Astrocyte (in vitro differentiated cells and primary cell): ENCODE measurements around the gene IFNA21. TPM values are rescaled to one million over a fixed set of nuclear protein-coding genes. Genes with fewer than 3 reads are reported as not detected.
"Not testable (repeated sequence)": the region's sequence is repeated elsewhere in the genome, so short reads cannot be mapped to it uniquely, and the experiment has no call there.

Source experiments
- DNase-seq: peaks from one replicate; pipeline ENCODE4 v3.0.0-alpha.2; 2010; ENCODE audit warnings: low read depth
- FAIRE-seq: peaks from 2 replicates; lab custom pipeline; 2011; peaks lifted over from hg19 to GRCh38; lab: Jason Lieb, UNC
- H2AFZ ChIP-seq: 2 replicates; pipeline ENCODE4 v1.6.0; 2012; ENCODE audit warnings: low read depth, low read length, inconsistent platforms
- H3K27ac ChIP-seq: 2 replicates; pipeline ENCODE4 v1.5.1; 2011; ENCODE audit warnings: low read depth, low read length, inconsistent platforms
- H3K27me3 ChIP-seq: 2 replicates; pipeline ENCODE4 v1.6.0; 2011; ENCODE audit warnings: low read length, inconsistent platforms; ENCODE audit not compliant: insufficient read depth
- H3K36me3 ChIP-seq: 2 replicates; pipeline ENCODE4 v1.5.1; 2011; ENCODE audit warnings: low read length, inconsistent platforms; ENCODE audit not compliant: insufficient read depth
- H3K4me1 ChIP-seq: 2 replicates; pipeline ENCODE4 v1.5.1; 2011; ENCODE audit warnings: low read length, inconsistent platforms; ENCODE audit not compliant: insufficient read depth
- H3K4me2 ChIP-seq: 2 replicates; pipeline ENCODE4 v1.6.0; 2012; ENCODE audit warnings: low read length, inconsistent platforms
- H3K4me3 ChIP-seq: 2 replicates; pipeline ENCODE4 v1.5.1; 2011; ENCODE audit warnings: low read depth, mild to moderate bottlenecking, low read length, inconsistent platforms; ENCODE audit not compliant: insufficient read depth
- H3K79me2 ChIP-seq: 2 replicates; pipeline ENCODE4 v1.6.0; 2012; ENCODE audit warnings: mild to moderate bottlenecking, low read length, inconsistent platforms; ENCODE audit not compliant: insufficient read depth
- H3K9ac ChIP-seq: 2 replicates; pipeline ENCODE4 v1.6.0; 2012; ENCODE audit warnings: mild to moderate bottlenecking, low read length, inconsistent platforms
- H3K9me3 ChIP-seq: 2 replicates; pipeline ENCODE4 v1.5.1; 2012; ENCODE audit warnings: low read depth, mild to moderate bottlenecking, low read length, inconsistent platforms; ENCODE audit not compliant: insufficient read depth
- H4K20me1 ChIP-seq: 2 replicates; pipeline ENCODE4 v1.6.0; 2012; ENCODE audit warnings: low read length, inconsistent platforms; ENCODE audit not compliant: insufficient read depth
- H3K27ac Mint-ChIP-seq: one replicate; pipeline ENCODE4 v1.8.0; 2021; ENCODE audit warnings: mild to moderate bottlenecking, mixed read lengths; ENCODE audit not compliant: unreplicated experiment
- H3K27me3 Mint-ChIP-seq: one replicate; pipeline ENCODE4 v1.8.0; 2021; ENCODE audit warnings: low read depth, mixed read lengths; ENCODE audit not compliant: unreplicated experiment
- H3K36me3 Mint-ChIP-seq: one replicate; pipeline ENCODE4 v1.8.0; 2021; ENCODE audit warnings: low read depth, mixed read lengths; ENCODE audit not compliant: unreplicated experiment
- H3K4me1 Mint-ChIP-seq: one replicate; pipeline ENCODE4 v1.8.0; 2021; ENCODE audit warnings: low read depth, mixed read lengths; ENCODE audit not compliant: unreplicated experiment
- H3K4me3 Mint-ChIP-seq: one replicate; pipeline ENCODE4 v1.8.0; 2021; ENCODE audit warnings: mild to moderate bottlenecking, moderate library complexity, mixed read lengths; ENCODE audit not compliant: unreplicated experiment
- H3K9me3 Mint-ChIP-seq: one replicate; pipeline ENCODE4 v1.8.0; 2021; ENCODE audit warnings: mild to moderate bottlenecking, mixed read lengths; ENCODE audit not compliant: unreplicated experiment
- total RNA-seq: library from RNA; stranded (reverse); gene quantifications from 2 replicates; pipeline ENCODE4 v1.2.1, GENCODE V29; 2021
- TF ChIP-seq, protein P1 (sequence below): IDR thresholded peaks from 2 replicates; pipeline ENCODE4 v1.5.1; 2011; ENCODE audit warnings: low read depth, mild to moderate bottlenecking, inconsistent platforms, low read length, moderate library complexity; ENCODE audit not compliant: insufficient read depth

Gene IFNA21
- total RNA-seq, 1 donor from 2014 or later = not detected

DNA sequence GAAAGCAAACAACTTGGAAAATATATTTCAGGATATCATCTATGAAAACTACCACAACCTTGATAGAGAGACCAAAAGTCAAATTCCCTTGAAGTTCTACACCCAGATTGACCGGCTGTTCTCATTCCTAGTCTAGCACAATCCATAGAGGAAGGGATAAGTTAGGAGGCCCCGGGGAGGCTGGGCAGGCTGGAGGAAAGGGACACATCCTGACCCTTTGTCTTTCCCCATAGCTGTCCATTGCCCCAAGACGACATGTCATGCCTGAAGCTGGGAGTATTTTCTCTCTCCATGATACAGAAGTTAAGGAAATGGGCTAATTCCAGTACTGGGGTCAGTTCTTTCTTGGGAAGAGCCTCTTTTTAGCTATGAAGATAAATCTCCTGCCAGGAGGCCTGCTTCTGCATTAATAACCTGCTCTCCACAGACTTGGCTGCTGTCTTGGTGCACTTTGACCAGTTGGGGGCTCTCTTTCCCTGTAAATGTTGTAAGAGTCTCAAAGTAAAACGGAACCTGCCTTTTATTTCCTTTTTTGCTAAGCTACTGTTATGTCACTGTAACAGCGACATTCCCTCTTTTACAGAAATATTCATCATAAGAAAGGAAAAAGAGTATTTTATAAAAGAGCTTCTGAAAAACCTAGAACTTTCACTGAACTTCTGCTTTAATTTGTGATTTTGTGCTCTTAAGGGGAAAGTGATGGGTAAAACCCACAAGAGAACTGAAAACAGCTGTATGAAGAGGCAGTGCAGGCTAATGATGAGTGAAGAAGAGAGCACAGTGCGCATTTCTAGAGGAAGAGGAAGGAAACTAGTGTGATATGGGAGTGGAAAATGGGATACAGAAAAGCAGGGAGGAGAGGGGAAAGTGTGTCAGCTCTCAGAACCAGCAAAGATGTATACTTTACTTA is 28.7 kb upstream of the IFNA21 start:
- H3K27ac Mint-ChIP-seq, H3K36me3 Mint-ChIP-seq, FAIRE-seq, H3K27ac ChIP-seq, H3K4me1 ChIP-seq, H3K4me1 Mint-ChIP-seq, H3K9ac ChIP-seq, H3K4me3 ChIP-seq, DNase-seq, H4K20me1 ChIP-seq, H3K9me3 ChIP-seq, H3K79me2 ChIP-seq, H3K36me3 ChIP-seq, H3K27me3 ChIP-seq, H3K9me3 Mint-ChIP-seq, H2AFZ ChIP-seq: not testable (repeated sequence)
- H3K4me3 Mint-ChIP-seq = peak overlapping the region; percentile 40
- peaks cover 15% of the 10 kb centered on the region for H3K27me3 Mint-ChIP-seq
- H3K4me2 ChIP-seq = peak overlapping the region; percentile 36
- TF ChIP-seq, protein P1, sequence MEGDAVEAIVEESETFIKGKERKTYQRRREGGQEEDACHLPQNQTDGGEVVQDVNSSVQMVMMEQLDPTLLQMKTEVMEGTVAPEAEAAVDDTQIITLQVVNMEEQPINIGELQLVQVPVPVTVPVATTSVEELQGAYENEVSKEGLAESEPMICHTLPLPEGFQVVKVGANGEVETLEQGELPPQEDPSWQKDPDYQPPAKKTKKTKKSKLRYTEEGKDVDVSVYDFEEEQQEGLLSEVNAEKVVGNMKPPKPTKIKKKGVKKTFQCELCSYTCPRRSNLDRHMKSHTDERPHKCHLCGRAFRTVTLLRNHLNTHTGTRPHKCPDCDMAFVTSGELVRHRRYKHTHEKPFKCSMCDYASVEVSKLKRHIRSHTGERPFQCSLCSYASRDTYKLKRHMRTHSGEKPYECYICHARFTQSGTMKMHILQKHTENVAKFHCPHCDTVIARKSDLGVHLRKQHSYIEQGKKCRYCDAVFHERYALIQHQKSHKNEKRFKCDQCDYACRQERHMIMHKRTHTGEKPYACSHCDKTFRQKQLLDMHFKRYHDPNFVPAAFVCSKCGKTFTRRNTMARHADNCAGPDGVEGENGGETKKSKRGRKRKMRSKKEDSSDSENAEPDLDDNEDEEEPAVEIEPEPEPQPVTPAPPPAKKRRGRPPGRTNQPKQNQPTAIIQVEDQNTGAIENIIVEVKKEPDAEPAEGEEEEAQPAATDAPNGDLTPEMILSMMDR = peak; percentile 44

DNA sequence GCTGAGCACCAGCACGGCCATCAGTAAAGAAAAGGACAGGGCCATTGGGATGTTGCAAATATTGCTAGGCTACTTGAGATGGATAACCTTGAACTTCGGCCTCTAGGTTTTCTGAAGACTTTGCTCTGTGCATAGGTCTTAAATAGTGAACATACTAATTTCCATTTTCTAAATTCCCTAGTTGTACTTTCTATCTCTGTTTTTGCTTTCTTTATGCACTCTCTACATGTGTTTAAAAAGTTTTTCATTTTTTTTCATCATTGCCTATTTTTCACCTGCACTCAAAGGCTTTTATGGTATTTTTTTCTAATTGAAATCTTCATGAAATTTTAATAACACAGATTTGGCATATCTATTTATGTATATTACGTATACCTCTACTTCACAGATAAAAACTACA is 21.0 kb upstream of the IFNA21 start, which contains the start of gene IFNA4:
Gene IFNA4, minus strand, starts transcription at position 101 of the 400 bp plus-strand sequence. Its CDS starts 56 bp downstream, at position 45.
- H3K27me3 Mint-ChIP-seq, H3K9ac ChIP-seq, H3K79me2 ChIP-seq, H3K4me2 ChIP-seq, DNase-seq, H3K4me1 Mint-ChIP-seq, H3K4me3 Mint-ChIP-seq, H3K4me1 ChIP-seq, H3K27ac Mint-ChIP-seq, H3K4me3 ChIP-seq, H3K9me3 Mint-ChIP-seq, H3K27me3 ChIP-seq, H3K36me3 Mint-ChIP-seq, H4K20me1 ChIP-seq, H3K9me3 ChIP-seq, H2AFZ ChIP-seq, H3K36me3 ChIP-seq, H3K27ac ChIP-seq, FAIRE-seq: not testable (repeated sequence)

DNA sequence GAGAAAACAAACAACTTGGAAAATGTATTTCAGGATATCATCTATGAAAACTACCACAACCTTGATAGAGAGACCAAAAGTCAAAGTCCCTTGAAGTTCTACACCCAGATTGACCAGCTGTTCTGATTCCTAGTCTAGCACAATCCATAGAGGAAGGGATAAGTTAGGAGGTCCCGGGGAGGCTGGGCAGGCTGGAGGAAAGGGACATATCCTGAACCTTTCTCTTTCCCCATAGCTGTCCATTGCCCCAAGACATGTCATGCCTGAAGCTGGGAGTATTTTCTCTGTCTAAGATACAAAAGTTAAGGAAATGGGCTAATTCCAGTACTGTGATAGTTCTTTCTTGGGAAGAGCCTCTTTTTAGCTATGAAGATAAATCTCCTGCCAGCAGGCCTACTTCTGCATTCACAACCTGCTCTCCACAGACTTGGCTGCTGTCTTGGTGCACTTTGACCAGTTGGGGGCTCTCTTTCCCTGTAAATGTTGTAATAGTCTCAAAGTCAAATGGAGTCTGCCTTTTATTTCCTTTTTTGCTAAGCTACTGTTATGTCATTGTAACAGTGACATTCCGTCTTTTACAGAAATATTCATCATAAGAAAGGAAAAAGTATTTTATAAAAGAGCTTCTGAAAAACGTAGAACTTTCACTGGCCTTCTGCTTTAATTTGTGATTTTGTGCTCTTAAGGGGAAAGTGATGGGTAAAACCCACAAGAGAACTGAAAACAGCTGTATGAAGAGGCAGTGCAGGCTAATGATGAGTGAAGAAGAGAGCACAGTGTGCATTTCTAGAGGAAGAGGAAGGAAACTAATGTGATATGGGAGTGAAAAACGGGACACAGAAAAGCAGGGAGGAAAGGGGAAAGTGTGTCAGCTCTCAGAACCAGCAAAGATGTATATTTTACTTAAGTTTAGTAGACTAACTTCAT is 16.6 kb upstream of the IFNA21 start:
- not testable (repeated sequence) for H3K27ac ChIP-seq, H3K4me3 ChIP-seq, FAIRE-seq

More for the DNA sequence above, 16.6 kb upstream of the IFNA21 start:
- not testable (repeated sequence) for H3K9me3 Mint-ChIP-seq, H4K20me1 ChIP-seq, H3K36me3 Mint-ChIP-seq, H3K79me2 ChIP-seq, H3K4me3 Mint-ChIP-seq, H3K4me2 ChIP-seq, H3K27ac Mint-ChIP-seq, H3K9ac ChIP-seq, H3K9me3 ChIP-seq, H3K36me3 ChIP-seq, H3K4me1 Mint-ChIP-seq, H2AFZ ChIP-seq, H3K27me3 ChIP-seq, H3K4me1 ChIP-seq, DNase-seq
- H3K27me3 Mint-ChIP-seq = peaks cover 12% of the 10 kb centered on the region
- TF ChIP-seq, protein P1 = peak; percentile 49
